ENCODE results near the gene ATG16L1. TPM values are rescaled to one million over a fixed set of nuclear protein-coding genes. Genes with fewer than 3 reads are reported as not detected.

ATG16L1 gene
- total RNA-seq, 1 experiment from 2014 or later, result 42.0 TPM

- Histone ChIP-seq H4K8ac (replicated peaks; ENCODE audit: insufficient read length, low read depth, low read length) (no peak overlapping the region), H3K27me3 (ENCODE audit: insufficient read depth, low read length) (no peaks in the 10 kb centered on the region), H4K5ac (ENCODE audit: insufficient read length, low read depth, low read length) (no peak overlapping the region), H3K79me1 (ENCODE audit: insufficient read depth, low read depth, low read length, poor library complexity, severe bottlenecking) (no peaks in the 10 kb centered on the region), H3K56ac (ENCODE audit: insufficient read length, low read depth, low read length) (no peak overlapping the region), H2AFZ (ENCODE audit: low read length) (no peak overlapping the region), H2BK12ac (ENCODE audit: insufficient read length, low read depth, low read length) (no peak overlapping the region), H2BK15ac (ENCODE audit: low read depth, low read length) (no peak overlapping the region), H3K9me3 (ENCODE audit: control insufficient read depth, low read depth, low read length) (no peaks in the 10 kb centered on the region), H4K91ac (ENCODE audit: insufficient read length, low read depth, low read length) (no peak overlapping the region), H2BK5ac (ENCODE audit: insufficient read length, low read length) (no peak overlapping the region), H3K9ac (ENCODE audit: extremely low read depth, insufficient read length, low read length) (no peak overlapping the region), H3K23me2 (ENCODE audit: insufficient read length, low read depth, low read length, poor library complexity, severe bottlenecking) (no peaks in the 10 kb centered on the region), H3K79me2 (ENCODE audit: insufficient read depth, low read length) (no peaks in the 10 kb centered on the region), H3T11ph (ENCODE audit: low read length) (no peak overlapping the region), H3K18ac (ENCODE audit: insufficient read length, low read depth, low read length) (no peak overlapping the region), H3K4ac (ENCODE audit: low read depth, low read length) (no peak overlapping the region), H4K20me1 (ENCODE audit: control insufficient read depth, insufficient read depth, insufficient read length) (no peaks in the 10 kb centered on the region), H3K27ac (ENCODE audit: insufficient read length, low read depth, low read length) (no peak overlapping the region), H2BK120ac (ENCODE audit: low read depth, low read length, poor library complexity, severe bottlenecking) (no peak overlapping the region), H3K4me2 (ENCODE audit: insufficient read depth, insufficient read length, low read length) (no peak overlapping the region), H2AK5ac (ENCODE audit: insufficient read length, low read length) (no peak overlapping the region), H3K23ac (ENCODE audit: insufficient read length, low read depth, low read length) (no peak overlapping the region), H3K4me1 (ENCODE audit: insufficient read depth, low read length) (no peaks in the 10 kb centered on the region), H2BK20ac (ENCODE audit: low read depth, low read length, poor library complexity, severe bottlenecking) (no peak overlapping the region), H3K14ac (ENCODE audit: insufficient read depth, low read length) (no peak overlapping the region)
- H3K27me3 Mint-ChIP-seq (ENCODE audit: low read depth), result 0 out of 2 replicates have a peak, but pooled peaks cover 1% of the 10 kb centered on the region
- no peaks in the 10 kb centered on the region for H3K4me1 Mint-ChIP-seq
- no peak overlapping the region for H3K4me3 Mint-ChIP-seq
- no peak overlapping the region for H3K27ac Mint-ChIP-seq
- TF ChIP-seq CTCF (conservative IDR thresholded peaks at IDR 0.05), result no peak
- H3K9me3 Mint-ChIP-seq, result 0 out of 5 replicates have a peak, but pooled peaks cover 0 to 2% of the 10 kb centered on the region in 2 experiments
- H3K36me3 Mint-ChIP-seq (ENCODE audit: insufficient read depth in 1 of 3, low read depth in 3 of 3), result no peaks in the 10 kb centered on the region
- no CpG with 5 or more reads among the region's 2 CpGs for WGBS (ENCODE audit: extremely low coverage, insufficient read length, low lambda C conversion rate)
- no peak for DNase-seq
Measured at GRCh38 chr2:233234264-233234663, 17.2 kb upstream of the ATG16L1 start.

Data from H9 (cell line).